ENCODE results near the gene TM4SF18. TPM values are rescaled to one million over a fixed set of nuclear protein-coding genes. Genes with fewer than 3 reads are reported as not detected.

The TM4SF18 gene
- polyA plus RNA-seq, 1 donor (not counting 4 experiments of a cell fraction or from before 2014, with no cell fraction given), result not detected

DNA sequence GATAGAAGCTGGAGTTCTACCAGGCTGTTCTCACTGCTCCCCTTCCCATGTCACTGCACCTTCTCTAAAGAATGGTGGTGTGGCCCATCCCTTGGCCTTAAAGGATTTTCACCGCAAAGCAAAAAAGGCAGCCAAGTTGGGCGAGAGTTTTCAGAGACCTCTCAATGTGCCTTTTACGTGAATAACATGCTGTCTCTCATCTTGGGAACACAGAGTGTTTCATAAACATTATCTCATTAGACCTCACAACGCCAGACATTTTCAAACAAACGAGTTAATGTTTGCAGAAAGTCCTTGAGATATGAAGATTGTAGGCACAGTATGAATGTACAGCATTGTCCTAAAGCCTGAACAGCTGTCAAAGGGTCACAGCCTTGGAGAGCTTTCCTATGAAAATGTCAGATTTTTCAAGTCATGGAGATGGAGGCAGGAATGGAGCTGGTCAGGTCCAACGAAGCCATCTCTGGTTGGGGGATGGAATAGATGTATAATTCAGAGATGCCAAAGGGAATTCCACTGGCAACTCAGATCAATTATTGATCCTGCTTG lies 22.7 kb upstream of the TM4SF18 start:
- H3K4me3 ChIP-seq (ENCODE audit: control insufficient read depth in 2 of 3, extremely low read depth in 1 of 3, insufficient read depth in 2 of 3, low read depth in 1 of 3, low read length in 3 of 3), result no peak overlapping the region
- no peaks in the 10 kb centered on the region for H3K9me3 ChIP-seq (ENCODE audit: control insufficient read depth, low read depth, low read length)
- DNase-seq (ENCODE audit: low read depth, low spot score), result no peak
- no peaks in the 10 kb centered on the region for H3K4me1 ChIP-seq (ENCODE audit: control insufficient read depth, extremely low read depth, insufficient read depth, low read length)
- H3K79me2 ChIP-seq (ENCODE audit: control insufficient read depth, insufficient read depth, low read length), result no peaks in the 10 kb centered on the region
- no peak overlapping the region for H2AFZ ChIP-seq (ENCODE audit: control insufficient read depth, low read length)
- TF ChIP-seq, protein P1, sequence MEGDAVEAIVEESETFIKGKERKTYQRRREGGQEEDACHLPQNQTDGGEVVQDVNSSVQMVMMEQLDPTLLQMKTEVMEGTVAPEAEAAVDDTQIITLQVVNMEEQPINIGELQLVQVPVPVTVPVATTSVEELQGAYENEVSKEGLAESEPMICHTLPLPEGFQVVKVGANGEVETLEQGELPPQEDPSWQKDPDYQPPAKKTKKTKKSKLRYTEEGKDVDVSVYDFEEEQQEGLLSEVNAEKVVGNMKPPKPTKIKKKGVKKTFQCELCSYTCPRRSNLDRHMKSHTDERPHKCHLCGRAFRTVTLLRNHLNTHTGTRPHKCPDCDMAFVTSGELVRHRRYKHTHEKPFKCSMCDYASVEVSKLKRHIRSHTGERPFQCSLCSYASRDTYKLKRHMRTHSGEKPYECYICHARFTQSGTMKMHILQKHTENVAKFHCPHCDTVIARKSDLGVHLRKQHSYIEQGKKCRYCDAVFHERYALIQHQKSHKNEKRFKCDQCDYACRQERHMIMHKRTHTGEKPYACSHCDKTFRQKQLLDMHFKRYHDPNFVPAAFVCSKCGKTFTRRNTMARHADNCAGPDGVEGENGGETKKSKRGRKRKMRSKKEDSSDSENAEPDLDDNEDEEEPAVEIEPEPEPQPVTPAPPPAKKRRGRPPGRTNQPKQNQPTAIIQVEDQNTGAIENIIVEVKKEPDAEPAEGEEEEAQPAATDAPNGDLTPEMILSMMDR (optimal IDR thresholded peaks at IDR 0.05 in 1 of 3, IDR thresholded peaks at IDR 0.05 in 1 of 3, conservative IDR thresholded peaks at IDR 0.05 in 1 of 3; ENCODE audit: extremely low read depth in 1 of 3, insufficient read depth in 2 of 3, low read length in 3 of 3), result no peak
- no peak for TF ChIP-seq EZH2 (IDR thresholded peaks at IDR 0.05; ENCODE audit: low read length)
- no peak overlapping the region for H3K27ac ChIP-seq (ENCODE audit: control insufficient read depth, insufficient read depth, low read length)
- H4K20me1 ChIP-seq (ENCODE audit: control insufficient read depth, extremely low read depth, insufficient read depth, low read length), result no peaks in the 10 kb centered on the region
- no peaks in the 10 kb centered on the region for H3K27me3 ChIP-seq (ENCODE audit: control insufficient read depth, extremely low read depth, insufficient read depth, low read length)
- no peaks in the 10 kb centered on the region for H3K36me3 ChIP-seq (ENCODE audit: control insufficient read depth in 2 of 2, extremely low read depth in 1 of 2, insufficient read depth in 2 of 2, low read length in 2 of 2)
- no peaks in the 10 kb centered on the region for H3K9me1 ChIP-seq (ENCODE audit: control insufficient read depth, extremely low read depth, insufficient read depth, low read length)
- no peak overlapping the region for H3K4me2 ChIP-seq (ENCODE audit: control insufficient read depth, extremely low read depth, insufficient read depth, low read depth, low read length)
- H3K9ac ChIP-seq (ENCODE audit: control insufficient read depth, extremely low read depth, insufficient read depth, low read length), result no peak overlapping the region
- dilution Hi-C loops (cut with MboI; ENCODE audit: extremely low pct_ligation_motif_present, low sequenced_read_pairs), result no loop called here
- FAIRE-seq, result no peak

- no peak overlapping the region for H3K27ac ChIP-seq (ENCODE audit: control insufficient read depth, insufficient read depth, low read length)
Measured at GRCh38 chr3:149353581-149354184, 20.2 kb upstream of the TM4SF18 start.

More at GRCh38 chr3:149353581-149354184, 20.2 kb upstream of the TM4SF18 start:
- no peak overlapping the region for H2AFZ ChIP-seq (ENCODE audit: control insufficient read depth, low read length)
- no peaks in the 10 kb centered on the region for H3K9me3 ChIP-seq (ENCODE audit: control insufficient read depth, low read depth, low read length)
- no peak overlapping the region for H3K4me2 ChIP-seq (ENCODE audit: control insufficient read depth, extremely low read depth, insufficient read depth, low read depth, low read length)
- no peaks in the 10 kb centered on the region for H3K79me2 ChIP-seq (ENCODE audit: control insufficient read depth, insufficient read depth, low read length)
- H3K9ac ChIP-seq (ENCODE audit: control insufficient read depth, extremely low read depth, insufficient read depth, low read length), result no peak overlapping the region
- dilution Hi-C loops (cut with MboI; ENCODE audit: extremely low pct_ligation_motif_present, low sequenced_read_pairs), result no loop called here
- H3K4me1 ChIP-seq (ENCODE audit: control insufficient read depth, extremely low read depth, insufficient read depth, low read length), result no peaks in the 10 kb centered on the region
- no peaks in the 10 kb centered on the region for H3K36me3 ChIP-seq (ENCODE audit: control insufficient read depth in 2 of 2, extremely low read depth in 1 of 2, insufficient read depth in 2 of 2, low read length in 2 of 2)
- no peaks in the 10 kb centered on the region for H3K27me3 ChIP-seq (ENCODE audit: control insufficient read depth, extremely low read depth, insufficient read depth, low read length)
- DNase-seq (ENCODE audit: low read depth, low spot score), result no peak
- FAIRE-seq, result no peak
- no peak for TF ChIP-seq EZH2 (IDR thresholded peaks at IDR 0.05; ENCODE audit: low read length)
- TF ChIP-seq, protein P1 (optimal IDR thresholded peaks at IDR 0.05 in 1 of 3, IDR thresholded peaks at IDR 0.05 in 1 of 3, conservative IDR thresholded peaks at IDR 0.05 in 1 of 3; ENCODE audit: extremely low read depth in 1 of 3, insufficient read depth in 2 of 3, low read length in 3 of 3), result no peak
- no peaks in the 10 kb centered on the region for H3K9me1 ChIP-seq (ENCODE audit: control insufficient read depth, extremely low read depth, insufficient read depth, low read length)
- H4K20me1 ChIP-seq (ENCODE audit: control insufficient read depth, extremely low read depth, insufficient read depth, low read length), result no peaks in the 10 kb centered on the region
- H3K4me3 ChIP-seq (ENCODE audit: control insufficient read depth in 2 of 3, extremely low read depth in 1 of 3, insufficient read depth in 2 of 3, low read depth in 1 of 3, low read length in 3 of 3), result no peak overlapping the region
